Duodenal mucosa (tissue), 2 donors: Measurements from ENCODE around the gene SNORC.

Experiments used
- H3K27ac ChIP-seq: one replicate; pipeline ENCODE4 v1.7.0; 2013; ENCODE audit warnings: low read depth, low read length
- H3K27me3 ChIP-seq, 2 donors: one replicate each; pipeline ENCODE4 v1.7.0; 2013; ENCODE audit warnings: low read length in 2 of 2, control low read depth in 1 of 2; ENCODE audit not compliant: insufficient read depth in 2 of 2, control insufficient read depth in 1 of 2
- H3K36me3 ChIP-seq, 2 donors: one replicate each; pipeline ENCODE4 v1.7.0; 2013; ENCODE audit warnings: low read length in 2 of 2, control low read depth in 1 of 2; ENCODE audit not compliant: insufficient read depth in 2 of 2, control insufficient read depth in 1 of 2
- H3K4me1 ChIP-seq, 2 donors: one replicate each; pipeline ENCODE4 v1.7.0; 2013; ENCODE audit warnings: low read length in 2 of 2, control low read depth in 1 of 2; ENCODE audit not compliant: insufficient read depth in 2 of 2, control insufficient read depth in 1 of 2
- H3K4me3 ChIP-seq, 2 donors: one replicate each; pipeline ENCODE4 v1.7.0; 2013; ENCODE audit warnings: low read length in 2 of 2, low read depth in 1 of 2
- H3K9ac ChIP-seq, 2 donors: one replicate each; pipeline ENCODE4 v1.7.0; 2013; ENCODE audit warnings: low read length in 2 of 2, low read depth in 1 of 2
- H3K9me3 ChIP-seq, 2 donors: one replicate each; pipeline ENCODE4 v1.7.0; 2013; ENCODE audit warnings: low read length in 2 of 2, control low read depth in 1 of 2; ENCODE audit not compliant: control insufficient read depth in 1 of 2

Gene SNORC

GRCh38 chr2:232888099-232888836 is 18.2 kb downstream of the SNORC start:
- no peak overlapping the region for H3K9ac ChIP-seq
- H3K27ac ChIP-seq, result no peak overlapping the region
- no peaks in the 10 kb centered on the region for H3K4me1 ChIP-seq
- no peaks in the 10 kb centered on the region for H3K9me3 ChIP-seq
- peaks cover 2 to 3% of the 10 kb centered on the region in 2 donors for H3K27me3 ChIP-seq
- H3K36me3 ChIP-seq, result peaks cover 34 to 84% of the 10 kb centered on the region in 2 donors
- no peak overlapping the region for H3K4me3 ChIP-seq

GRCh38 chr2:232888839-232889529 is 18.9 kb downstream of the SNORC start:
- Histone ChIP-seq H3K27ac (no peak overlapping the region), H3K9ac (no peak overlapping the region), H3K9me3 (no peaks in the 10 kb centered on the region), H3K4me1 (no peaks in the 10 kb centered on the region), H3K36me3 (peaks cover 31 to 82% of the 10 kb centered on the region in 2 donors), H3K4me3 (no peak overlapping the region), H3K27me3 (peaks cover 2 to 3% of the 10 kb centered on the region in 2 donors)

GRCh38 chr2:232889876-232890401 is 19.9 kb downstream of the SNORC start:
- Histone ChIP-seq H3K4me3 (no peak overlapping the region), H3K27me3 (peaks cover 2 to 3% of the 10 kb centered on the region in 2 donors), H3K36me3 (peaks cover 31 to 82% of the 10 kb centered on the region in 2 donors), H3K9me3 (no peaks in the 10 kb centered on the region), H3K9ac (no peak overlapping the region), H3K27ac (no peak overlapping the region), H3K4me1 (no peaks in the 10 kb centered on the region)

GRCh38 chr2:232890536-232890895 is 20.5 kb downstream of the SNORC start:
- H3K27me3 ChIP-seq, result peaks cover 2 to 3% of the 10 kb centered on the region in 2 donors
- H3K36me3 ChIP-seq, result peaks cover 31 to 77% of the 10 kb centered on the region in 2 donors
- H3K4me1 ChIP-seq, result no peaks in the 10 kb centered on the region
- H3K9me3 ChIP-seq, result no peaks in the 10 kb centered on the region
- no peak overlapping the region for H3K9ac ChIP-seq
- no peak overlapping the region for H3K4me3 ChIP-seq
- no peak overlapping the region for H3K27ac ChIP-seq

- Histone ChIP-seq H3K9ac (no peak overlapping the region), H3K9me3 (no peaks in the 10 kb centered on the region), H3K27me3 (peaks cover 2 to 3% of the 10 kb centered on the region in 2 donors), H3K27ac (no peak overlapping the region), H3K36me3 (peaks cover 29 to 72% of the 10 kb centered on the region in 2 donors), H3K4me1 (no peaks in the 10 kb centered on the region), H3K4me3 (no peak overlapping the region)
Measured at GRCh38 chr2:232890896-232891601, 21.0 kb downstream of the SNORC start.

- no peak overlapping the region for H3K27ac ChIP-seq
- peaks cover 2 to 3% of the 10 kb centered on the region in 2 donors for H3K27me3 ChIP-seq
Measured at GRCh38 chr2:232891621-232892071, 21.6 kb downstream of the SNORC start.

GRCh38 chr2:232892221-232892620 is 22.2 kb downstream of the SNORC start:
- Histone ChIP-seq H3K36me3 (peaks cover 26 to 63% of the 10 kb centered on the region in 2 donors), H3K27me3 (peaks cover 2 to 3% of the 10 kb centered on the region in 2 donors), H3K9ac (no peak overlapping the region), H3K27ac (no peak overlapping the region), H3K9me3 (no peaks in the 10 kb centered on the region), H3K4me3 (no peak overlapping the region), H3K4me1 (no peaks in the 10 kb centered on the region)

More at GRCh38 chr2:232891621-232892071, 21.6 kb downstream of the SNORC start:
- Histone ChIP-seq H3K4me1 (no peaks in the 10 kb centered on the region), H3K9ac (no peak overlapping the region), H3K4me3 (no peak overlapping the region), H3K9me3 (no peaks in the 10 kb centered on the region), H3K36me3 (peaks cover 26 to 67% of the 10 kb centered on the region in 2 donors)

GRCh38 chr2:232892843-232893242 is 22.8 kb downstream of the SNORC start:
- Histone ChIP-seq H3K36me3 (peaks cover 26 to 61% of the 10 kb centered on the region in 2 donors), H3K27me3 (peaks cover 2 to 3% of the 10 kb centered on the region in 2 donors), H3K9ac (no peak overlapping the region), H3K4me3 (no peak overlapping the region), H3K4me1 (no peaks in the 10 kb centered on the region), H3K9me3 (no peaks in the 10 kb centered on the region), H3K27ac (no peak overlapping the region)

- no peaks in the 10 kb centered on the region for H3K9me3 ChIP-seq
- no peak overlapping the region for H3K27ac ChIP-seq
- no peak overlapping the region for H3K9ac ChIP-seq
- H3K4me1 ChIP-seq, result no peaks in the 10 kb centered on the region
- H3K27me3 ChIP-seq, result peaks cover 2 to 3% of the 10 kb centered on the region in 2 donors
- H3K4me3 ChIP-seq, result no peak overlapping the region
- H3K36me3 ChIP-seq, result peaks cover 20 to 56% of the 10 kb centered on the region in 2 donors
Measured at GRCh38 chr2:232893834-232894233, 23.8 kb downstream of the SNORC start.
